Stimulated activated CD4-positive, alpha-beta T cell treated with anti-CD3 and anti-CD28 coated beads, Interleukin-4, amount 100 ng/mL, for 4 hours (primary cell): Measurements from ENCODE around the gene RALGPS1.

Experiments used
- DNase-seq, 2 experiments: peaks; one replicate each; pipeline ENCODE4 v3.0.0-alpha.2; 2020

Gene RALGPS1

DNA sequence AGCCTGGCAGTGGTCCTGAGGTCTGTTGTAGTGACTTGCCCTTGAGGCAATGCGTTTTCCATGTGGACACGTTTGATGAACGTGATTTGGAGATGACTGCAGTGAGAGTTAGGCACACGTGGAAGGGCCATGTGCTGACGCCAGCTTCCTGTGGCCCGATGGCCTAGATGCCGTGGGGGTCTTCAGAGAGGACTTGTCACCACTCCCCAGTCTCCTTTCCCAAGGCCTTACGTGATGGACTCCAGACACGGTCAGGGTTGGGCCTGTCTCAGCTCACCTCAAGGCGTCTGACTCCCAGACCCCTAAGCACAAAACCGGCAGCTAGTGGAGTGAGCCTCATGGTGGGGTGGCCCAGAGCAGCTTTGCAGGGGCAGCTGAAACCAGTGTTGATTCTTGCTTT is 115.0 kb downstream of the RALGPS1 start:
- no peak for DNase-seq

DNA sequence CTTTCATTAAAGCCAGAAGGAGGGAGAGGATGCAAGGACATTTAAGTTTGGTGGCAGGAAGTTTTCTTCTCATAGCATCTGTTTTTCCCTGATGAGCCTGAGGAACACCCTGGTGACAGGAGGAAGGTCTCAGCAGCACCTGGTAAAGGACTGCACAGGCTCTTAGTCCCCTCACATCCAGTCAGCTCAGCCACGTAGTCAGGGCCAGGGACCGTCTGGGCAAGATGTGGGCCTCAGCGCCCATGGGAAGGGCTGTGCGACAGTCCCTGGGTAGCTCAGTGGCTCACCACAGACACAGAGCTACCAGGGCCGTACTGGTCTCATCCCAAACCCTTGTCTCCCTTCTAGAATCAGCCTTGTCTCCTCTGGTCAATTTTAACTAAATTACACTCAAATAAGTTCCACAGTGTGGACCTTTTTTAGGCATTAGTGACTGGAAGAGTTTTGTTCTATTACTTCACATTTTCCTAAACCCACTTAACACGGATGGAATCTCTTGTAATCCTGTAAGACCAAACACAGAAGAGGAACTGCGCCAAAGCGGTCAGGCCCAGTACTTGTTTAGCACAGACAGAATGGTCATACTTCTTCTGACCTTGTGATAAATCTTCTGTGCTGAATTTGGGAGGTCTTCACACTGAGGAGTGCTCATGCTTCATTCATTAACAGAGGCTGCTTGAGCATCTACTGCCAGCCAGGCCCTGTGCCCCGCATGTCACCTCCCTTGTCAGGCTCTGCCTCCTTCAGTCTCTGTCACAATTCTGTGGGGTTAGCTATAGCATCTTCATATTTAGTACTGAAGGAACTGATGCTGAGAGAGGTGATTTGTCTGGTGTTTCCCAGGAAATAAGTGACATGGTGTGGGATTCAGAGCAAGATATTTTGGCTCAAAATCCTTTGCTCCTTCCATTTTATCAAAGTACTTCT is 116.5 kb downstream of the RALGPS1 start:
- no peak for DNase-seq

DNA sequence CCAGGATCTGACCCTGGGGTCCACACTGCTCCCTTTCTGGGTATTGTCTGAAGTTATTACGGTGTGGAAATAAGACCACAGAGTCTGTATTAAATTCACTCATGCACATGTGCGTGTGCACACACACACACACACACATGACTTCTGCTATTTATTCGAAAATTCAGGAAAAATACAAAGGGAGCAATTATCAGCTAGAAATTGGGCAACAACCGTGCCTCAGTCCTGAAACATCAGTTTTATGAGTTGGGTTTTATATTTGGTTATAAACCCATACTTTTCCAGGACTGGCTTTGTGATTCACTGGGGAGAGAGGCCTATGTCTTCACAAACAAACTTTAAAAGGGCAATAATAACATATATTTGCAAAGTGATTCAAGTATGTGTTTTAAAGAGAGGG is 117.7 kb downstream of the RALGPS1 start:
- no peak for DNase-seq

- no peak for DNase-seq
Measured at GRCh38 chr9:127033061-127033460, 118.5 kb downstream of the RALGPS1 start.

DNA sequence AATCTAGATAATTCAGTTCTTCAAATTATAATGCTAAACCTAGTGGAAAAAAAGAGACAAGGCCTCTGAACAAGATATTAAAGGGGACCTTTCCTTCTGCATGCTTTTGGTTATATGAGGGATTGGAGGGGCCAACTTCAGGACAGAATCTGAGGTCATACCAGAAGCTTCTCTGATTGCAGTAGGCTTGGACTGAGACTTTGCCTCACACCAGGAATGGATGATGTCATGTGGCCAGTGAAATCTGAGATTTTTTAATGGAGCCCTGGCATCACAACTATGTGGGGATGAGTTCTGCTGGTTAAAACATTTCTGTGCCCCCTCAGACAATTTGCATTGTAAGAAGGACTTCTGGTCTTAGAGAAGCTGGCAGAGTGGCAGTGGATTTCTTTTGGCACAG is 119.2 kb downstream of the RALGPS1 start:
- no peak for DNase-seq

DNA sequence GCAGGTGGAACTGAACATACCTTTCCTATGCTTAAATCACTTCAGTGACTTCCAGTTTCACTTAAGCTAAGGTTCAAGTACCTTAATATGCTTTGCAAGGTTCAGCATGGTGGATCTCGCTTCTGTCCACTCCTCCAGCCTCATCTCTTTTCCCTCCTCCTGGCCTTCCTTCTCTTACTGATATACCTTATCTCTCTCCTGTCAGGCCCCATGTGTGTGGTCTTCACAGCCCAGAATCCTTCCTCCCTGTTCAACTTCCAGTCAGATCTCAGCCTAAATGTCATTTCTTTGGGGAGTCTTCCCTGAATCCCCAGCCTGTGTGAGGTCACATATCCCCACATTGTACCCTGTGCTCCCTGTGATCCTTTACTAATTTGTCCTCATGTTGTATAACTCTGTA is 120.1 kb downstream of the RALGPS1 start:
- DNase-seq, result no peak

DNA sequence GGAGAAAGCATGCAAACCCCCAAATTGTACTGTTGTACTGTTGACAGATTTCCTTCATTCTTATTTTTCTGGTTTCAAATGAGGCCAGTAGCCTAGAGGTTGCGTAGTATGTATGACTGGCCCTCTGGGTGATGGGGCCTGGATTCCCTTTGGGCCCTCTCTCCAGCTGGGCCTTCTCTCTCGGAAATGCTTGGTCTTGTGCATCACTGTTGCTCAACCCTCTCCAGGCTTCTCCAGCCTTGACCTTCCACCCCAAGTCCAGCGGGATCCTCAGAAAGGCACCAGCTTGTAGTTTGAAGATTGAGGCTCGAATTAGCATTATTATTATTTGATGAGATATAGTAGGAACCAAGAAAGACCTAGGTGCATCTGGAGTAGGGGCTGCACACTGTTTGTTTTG is 120.8 kb downstream of the RALGPS1 start:
- DNase-seq, result no peak

DNA sequence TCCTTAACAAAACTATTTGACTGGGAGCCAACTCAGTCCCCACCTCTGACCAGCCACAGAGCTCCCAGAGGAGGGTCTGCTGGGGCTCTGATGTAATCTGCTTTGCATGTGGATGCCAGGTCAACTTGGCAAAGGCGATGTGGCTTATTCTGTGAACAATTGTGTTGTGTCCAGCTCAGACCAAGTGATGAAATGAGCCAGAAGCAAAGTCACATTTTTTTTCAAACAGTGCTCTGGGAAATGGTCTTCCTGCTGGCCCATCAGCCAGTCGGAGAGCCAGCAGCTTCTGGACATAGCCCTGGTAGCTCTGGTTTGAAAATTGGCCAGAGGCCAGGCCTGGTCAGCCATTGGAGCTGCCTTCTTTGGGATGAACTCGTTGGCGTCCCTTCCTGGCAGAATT is 121.4 kb downstream of the RALGPS1 start:
- DNase-seq, result no peak

- no peak for DNase-seq
Measured at GRCh38 chr9:127036437-127036836, 121.9 kb downstream of the RALGPS1 start.

DNA sequence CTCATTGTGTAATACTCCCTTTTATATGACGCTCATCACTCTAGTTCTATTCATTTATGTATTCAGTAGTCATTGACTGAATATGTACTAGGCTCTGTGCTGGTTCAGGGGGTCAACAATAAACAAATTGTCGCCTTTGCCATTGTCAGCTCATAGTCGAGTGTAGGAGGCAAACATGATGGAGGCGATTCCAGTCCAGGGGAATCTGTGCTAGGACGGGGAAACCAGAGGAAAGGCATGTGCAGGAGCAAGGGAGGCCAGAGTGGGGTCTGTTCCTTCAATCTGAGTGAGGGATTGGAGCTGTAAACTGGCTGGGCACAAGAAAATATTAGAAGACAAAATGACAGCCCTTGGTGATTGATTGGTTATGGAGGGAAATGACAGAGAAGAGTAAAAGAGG is 123.9 kb downstream of the RALGPS1 start:
- no peak for DNase-seq

GRCh38 chr9:127039492-127039891 is 124.9 kb downstream of the RALGPS1 start:
- DNase-seq, result no peak

DNA sequence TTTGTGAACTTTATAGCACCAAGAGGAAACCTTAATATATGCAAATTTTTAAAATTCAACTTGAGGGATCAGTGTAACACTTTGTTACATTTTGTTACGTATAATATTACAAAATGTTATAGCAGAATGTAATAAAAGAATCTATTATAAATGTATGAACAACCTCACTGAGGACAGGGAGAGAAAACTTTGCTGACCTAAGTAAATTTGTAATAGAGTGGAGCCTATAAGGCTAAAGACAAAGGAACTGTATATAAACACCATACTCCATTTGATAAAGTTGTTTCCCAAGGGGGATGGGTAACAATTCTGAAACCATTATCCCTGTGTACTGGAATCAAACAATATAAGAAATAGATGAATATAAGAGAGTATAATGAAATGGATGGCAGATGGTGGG is 130.6 kb downstream of the RALGPS1 start:
- DNase-seq, result no peak

DNA sequence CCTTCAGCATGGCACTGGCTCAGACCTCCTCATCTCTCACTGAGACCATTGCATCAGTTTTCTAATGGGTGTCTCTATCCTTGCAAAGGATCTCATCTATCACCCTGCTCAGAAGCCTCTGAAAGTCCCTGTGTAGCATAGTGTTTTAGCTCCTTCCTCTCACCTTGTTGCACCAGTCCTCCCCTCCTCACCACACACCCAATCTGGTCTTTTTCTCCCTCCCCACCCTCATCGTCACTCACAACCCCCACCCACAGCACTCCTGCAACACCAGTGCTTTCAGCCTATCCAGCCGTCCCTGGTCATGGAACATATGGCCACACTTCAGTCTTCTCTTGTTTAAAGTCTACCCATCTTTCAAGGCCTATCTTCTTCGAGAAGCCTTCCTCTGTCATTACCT is 133.4 kb downstream of the RALGPS1 start:
- DNase-seq, result no peak

GRCh38 chr9:127049044-127049443 is 134.5 kb downstream of the RALGPS1 start:
- no peak for DNase-seq

GRCh38 chr9:127049581-127049980 is 135.0 kb downstream of the RALGPS1 start:
- no peak for DNase-seq

- DNase-seq, result no peak
Measured at GRCh38 chr9:127050152-127050551, 135.6 kb downstream of the RALGPS1 start.

DNA sequence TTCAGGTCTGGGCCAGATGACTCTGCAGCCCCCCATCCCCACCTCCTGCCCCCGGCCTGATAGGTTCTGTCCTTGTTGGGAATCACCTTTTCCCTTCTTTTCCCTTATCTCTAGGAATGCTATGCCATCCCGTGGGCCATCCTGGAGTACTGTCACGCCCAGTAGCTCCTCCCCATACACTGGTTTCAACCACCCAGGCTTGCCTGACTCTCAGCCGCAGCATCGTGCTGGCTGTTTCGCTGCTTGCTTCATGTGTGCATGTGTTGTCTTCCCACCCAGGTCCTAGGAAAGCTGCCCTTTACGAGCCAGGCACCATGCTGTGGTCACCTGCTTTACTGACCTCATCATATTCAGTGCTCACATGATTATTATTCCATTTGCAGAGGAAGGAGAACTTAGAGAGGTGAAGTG is 136.0 kb downstream of the RALGPS1 start:
- no peak for DNase-seq

- DNase-seq, result no peak
Measured at GRCh38 chr9:127051881-127052595, 137.5 kb downstream of the RALGPS1 start.

- DNase-seq, result no peak
Measured at GRCh38 chr9:127053057-127053821, 138.7 kb downstream of the RALGPS1 start.

GRCh38 chr9:127053960-127054359 is 139.4 kb downstream of the RALGPS1 start:
- DNase-seq, result no peak

- DNase-seq, result no peak
Measured at GRCh38 chr9:127055745-127056402, 141.3 kb downstream of the RALGPS1 start.

GRCh38 chr9:127056446-127056845 is 141.9 kb downstream of the RALGPS1 start:
- DNase-seq, result no peak
